Right lung (tissue), 5 donors: ENCODE results near the gene UBE2D4. TPM values are rescaled to one million over a fixed set of nuclear protein-coding genes. Genes with fewer than 3 reads are reported as not detected.
A peak's percentile ranks its signal among the peaks of the same experiment; 100 is the strongest.
"Not testable (repeated sequence)": the region's sequence is repeated elsewhere in the genome, so short reads cannot be mapped to it uniquely, and the experiment has no call there.

Experiments used
- DNase-seq, 2 donors: peaks; one replicate each; pipeline ENCODE4 v3.0.0-alpha.2; 2013
- polyA plus RNA-seq, 5 donors: library from polyadenylated mRNA; unstranded; fragments of 120-200 nt; gene quantifications; one replicate each; pipeline versions ENCODE4 v1.2.1 to v1.2.3, GENCODE V29; 2013; ENCODE audit warnings: inconsistent platforms in 1 of 5, low replicate concordance in 1 of 5; ENCODE audit not compliant: insufficient read length in 5 of 5, insufficient read depth in 1 of 5

Gene UBE2D4
- polyA plus RNA-seq, 5 donors = 13.0 to 21.0 (median 15.0) TPM

DNA sequence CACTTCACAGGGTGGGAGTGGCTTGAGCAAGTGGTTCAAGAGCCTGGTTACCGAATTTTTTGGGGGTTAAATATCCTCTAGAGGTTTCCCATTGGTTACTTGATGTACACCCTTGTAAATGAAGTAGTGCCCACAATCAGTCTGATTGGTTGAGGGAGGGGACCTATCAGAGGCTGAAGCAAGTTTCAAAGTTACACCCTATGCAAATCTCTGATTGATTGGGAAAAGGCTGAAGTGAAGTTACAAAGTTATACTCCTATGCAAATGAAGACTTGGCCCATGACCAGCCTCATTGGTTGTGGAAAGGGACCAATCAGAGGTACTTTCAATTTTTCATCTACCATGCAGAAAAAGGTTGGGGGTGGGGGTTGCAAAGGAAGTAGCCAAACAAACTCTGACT lies 34.7 kb downstream of the UBE2D4 start:
- no peak for DNase-seq

GRCh38 chr7:43966392-43966791 lies 40.2 kb downstream of the UBE2D4 start:
- not testable (repeated sequence) for DNase-seq

DNA sequence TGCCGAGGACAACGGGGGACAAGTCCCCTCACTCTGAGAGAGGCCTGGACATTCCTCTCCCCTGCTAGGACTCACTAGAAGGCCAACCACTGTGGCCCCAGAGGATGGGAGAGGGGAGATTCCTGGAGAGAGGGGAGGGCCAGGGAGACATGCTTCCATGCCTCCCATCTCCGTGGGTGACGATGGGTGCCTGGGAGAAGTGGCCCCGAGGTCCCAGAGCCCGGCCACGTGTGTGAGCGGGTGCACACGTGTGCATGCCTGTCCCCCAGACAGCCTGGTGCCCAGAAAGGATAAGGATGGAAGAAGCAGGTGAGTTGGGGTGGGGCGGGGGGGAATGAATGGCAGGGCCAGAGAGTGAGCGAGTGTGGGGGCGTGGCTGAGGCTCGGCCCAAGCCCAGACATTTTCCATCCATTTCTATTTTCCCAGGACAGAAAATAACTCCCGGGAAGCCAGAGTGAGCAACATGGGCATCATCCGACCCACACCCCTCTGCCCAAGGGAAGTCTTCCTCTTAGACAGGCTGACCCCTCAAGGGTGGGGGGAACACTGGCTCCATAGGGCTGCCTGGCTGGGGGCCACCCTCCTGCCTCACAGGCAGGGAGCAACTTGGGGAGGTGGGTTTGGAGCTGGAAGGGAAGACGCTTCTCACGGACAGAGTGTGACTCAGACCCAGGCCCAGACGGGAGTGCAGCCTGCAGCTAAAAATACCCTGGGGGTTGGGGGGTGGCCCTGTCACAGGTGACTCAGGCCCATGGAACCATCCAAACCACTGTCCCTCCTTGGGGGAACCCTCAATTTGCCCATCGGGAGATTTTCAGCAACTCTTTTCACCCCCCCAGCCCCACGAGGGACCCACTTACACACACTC lies 42.2 kb downstream of the UBE2D4 start:
- DNase-seq = not testable (repeated sequence)

DNA sequence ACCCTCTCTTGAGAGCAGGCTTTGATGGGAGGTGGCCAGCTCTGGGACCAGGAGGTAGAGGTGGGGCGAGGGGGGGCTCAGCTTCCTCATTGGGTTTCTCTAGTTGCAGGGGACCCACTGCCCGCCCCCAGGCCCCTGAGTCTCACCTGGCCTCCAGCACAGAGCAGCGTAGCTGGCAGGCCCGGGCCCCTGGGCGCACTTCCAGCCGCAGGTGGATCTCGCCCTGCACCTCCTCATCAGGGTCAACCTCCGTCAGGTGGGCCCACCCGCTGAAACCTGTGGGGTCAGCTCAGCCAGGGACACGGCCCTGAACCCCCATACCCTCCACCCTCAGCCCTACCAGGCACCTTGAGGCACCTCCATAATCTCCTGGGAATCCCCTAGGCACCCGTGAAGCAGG lies 43.4 kb downstream of the UBE2D4 start:
- DNase-seq = not testable (repeated sequence)

DNA sequence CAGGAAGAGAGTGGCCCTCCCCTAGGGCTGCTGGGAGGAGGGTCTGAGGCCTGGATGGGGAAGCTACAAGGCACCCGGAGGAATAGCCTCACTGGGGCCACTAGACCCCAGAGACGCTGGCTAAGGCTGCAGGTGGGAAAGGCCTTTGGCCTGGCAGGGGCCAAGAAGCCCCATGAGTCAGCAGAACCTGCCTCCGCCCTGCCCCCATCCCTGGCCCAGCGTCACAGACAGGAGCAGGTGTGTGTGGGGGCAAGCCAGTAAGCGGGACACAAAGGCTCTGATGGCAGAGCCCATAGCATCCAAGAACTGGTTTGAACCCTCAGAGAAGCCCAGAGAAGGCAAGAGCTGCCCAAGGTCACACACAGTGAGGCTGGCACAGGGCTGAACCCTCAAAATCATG lies 44.5 kb downstream of the UBE2D4 start:
- DNase-seq = not testable (repeated sequence)

DNA sequence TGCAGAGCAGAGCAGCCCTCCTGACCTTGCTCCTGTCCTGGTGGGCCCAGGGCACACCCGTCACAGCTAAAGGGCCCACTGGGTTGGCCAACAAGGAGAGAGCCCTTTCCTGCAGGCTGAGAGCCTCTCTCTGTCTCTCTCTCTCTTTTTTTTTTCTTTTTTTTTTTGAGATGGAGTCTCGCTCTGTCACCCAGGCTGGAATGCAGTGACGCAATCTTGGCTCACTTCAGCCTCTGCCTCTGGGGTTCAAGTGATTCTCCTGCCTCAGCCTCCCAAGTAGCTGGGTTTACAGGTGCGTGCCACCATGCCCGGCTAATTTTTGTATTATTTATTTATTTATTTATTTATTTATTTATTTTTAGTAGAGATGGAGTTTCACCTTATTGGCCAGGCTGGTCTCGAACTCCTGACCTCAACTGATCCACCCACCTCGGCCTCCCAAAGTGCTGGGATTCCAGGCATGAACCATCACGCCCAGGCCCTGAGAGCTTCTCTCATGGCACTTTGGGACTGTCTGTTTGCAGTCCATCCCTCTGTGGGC lies 47.9 kb downstream of the UBE2D4 start:
- not testable (repeated sequence) for DNase-seq

DNA sequence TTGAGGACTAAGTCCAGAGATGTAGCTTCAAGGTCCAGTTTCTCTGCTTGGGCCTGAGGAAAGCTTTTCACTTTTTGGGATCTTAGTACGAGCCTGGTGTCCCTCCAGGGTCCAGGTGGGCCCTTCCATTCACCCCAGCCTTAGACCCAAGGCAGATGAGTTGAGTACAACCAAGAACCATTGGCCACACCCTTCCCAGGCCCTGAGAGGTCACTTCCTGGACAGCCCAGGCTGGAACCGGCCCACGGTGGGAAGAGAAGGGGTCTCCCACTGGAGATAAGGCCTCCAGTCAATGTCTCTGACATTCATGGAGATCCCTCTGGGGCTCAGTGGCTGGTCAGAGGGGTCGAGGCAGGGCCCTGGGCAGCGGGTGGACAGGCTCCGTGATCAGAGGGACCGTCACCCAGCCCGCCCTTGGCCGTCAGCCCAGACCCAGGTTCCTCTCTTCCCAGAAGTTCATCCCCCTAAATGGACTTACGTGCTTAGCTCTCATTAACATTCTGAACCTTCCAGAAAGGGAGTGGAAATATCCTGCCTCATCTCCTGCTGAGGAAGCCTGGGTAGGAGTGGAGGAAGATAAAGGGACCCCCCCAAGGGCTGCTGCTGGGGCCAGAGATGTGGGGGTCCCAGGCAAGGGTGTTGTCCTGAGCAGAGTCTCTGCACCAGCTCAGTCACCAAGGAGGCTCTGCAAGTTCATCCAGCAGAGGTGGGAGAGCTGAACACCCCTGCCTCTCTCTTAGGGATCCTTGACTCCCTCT lies 48.7 kb downstream of the UBE2D4 start:
- DNase-seq = not testable (repeated sequence)

DNA sequence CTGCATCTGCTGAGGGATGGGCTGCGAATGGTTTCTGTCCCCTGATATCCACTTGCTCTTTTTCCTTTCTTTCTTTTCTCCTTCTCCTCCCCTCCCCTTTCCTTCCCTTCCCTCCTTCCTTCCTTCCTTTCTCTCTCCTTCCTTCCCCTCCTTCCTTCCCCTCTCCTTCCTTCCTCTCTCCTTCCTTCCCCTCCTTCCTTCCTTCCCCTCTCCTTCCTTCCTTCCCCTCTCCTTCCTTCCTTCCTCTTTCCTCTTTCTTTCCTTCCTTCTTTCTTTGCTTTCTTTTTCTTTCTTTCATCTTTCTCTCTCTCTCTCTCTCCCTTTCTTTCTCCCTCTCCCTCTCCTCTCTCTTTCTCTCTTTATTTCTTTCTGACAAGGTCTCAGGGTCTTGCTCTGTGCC lies 51.3 kb downstream of the UBE2D4 start:
- no peak for DNase-seq

GRCh38 chr7:43978102-43978501 lies 51.9 kb downstream of the UBE2D4 start:
- DNase-seq = not testable (repeated sequence)

DNA sequence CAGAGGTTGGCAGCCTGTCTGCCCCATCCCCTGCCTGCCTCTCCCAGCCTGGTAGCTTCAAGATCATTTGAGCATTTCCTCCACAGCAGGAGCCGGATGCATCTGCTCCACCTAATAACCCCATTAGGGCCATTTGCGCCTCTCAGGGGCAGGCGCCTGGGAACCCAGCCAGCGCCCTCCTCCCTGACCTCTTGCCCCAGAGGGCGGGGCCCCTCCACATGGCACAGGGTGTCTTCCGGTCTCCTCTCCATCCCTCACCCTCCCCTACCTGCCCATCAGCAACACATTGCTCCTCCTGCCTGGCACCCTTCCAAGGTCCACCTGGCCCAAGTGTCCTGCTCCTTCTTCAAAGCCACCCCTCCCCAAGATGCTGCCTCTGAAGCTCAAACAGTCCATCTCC lies 56.6 kb downstream of the UBE2D4 start:
- DNase-seq = not testable (repeated sequence)

DNA sequence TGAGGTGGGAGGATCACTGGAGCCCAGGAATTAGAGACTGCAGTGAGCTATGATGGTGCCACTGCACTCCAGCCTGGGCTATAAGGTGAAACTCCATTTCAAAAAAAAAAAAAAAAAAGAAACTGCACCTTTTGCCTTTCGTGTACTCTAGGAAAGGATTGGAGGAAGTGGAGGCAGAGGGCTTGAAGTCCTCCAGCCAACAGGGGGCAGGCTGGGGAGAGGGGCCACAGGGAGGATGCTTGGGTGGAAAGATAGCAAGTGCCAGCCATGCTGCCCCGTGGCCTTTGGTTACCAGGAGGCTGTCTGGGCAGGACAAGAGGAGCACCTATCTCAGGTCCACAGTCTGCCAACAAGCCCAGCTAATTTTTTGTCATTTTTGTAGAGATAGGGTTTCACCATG lies 57.5 kb downstream of the UBE2D4 start:
- not testable (repeated sequence) for DNase-seq

- DNase-seq = peak in 1 of 2 donors; percentile 9
These were observed 59.9 kb downstream of the UBE2D4 start for GRCh38 chr7:43985904-43986864.

GRCh38 chr7:43987476-43987875 lies 61.2 kb downstream of the UBE2D4 start:
- DNase-seq = not testable (repeated sequence)

DNA sequence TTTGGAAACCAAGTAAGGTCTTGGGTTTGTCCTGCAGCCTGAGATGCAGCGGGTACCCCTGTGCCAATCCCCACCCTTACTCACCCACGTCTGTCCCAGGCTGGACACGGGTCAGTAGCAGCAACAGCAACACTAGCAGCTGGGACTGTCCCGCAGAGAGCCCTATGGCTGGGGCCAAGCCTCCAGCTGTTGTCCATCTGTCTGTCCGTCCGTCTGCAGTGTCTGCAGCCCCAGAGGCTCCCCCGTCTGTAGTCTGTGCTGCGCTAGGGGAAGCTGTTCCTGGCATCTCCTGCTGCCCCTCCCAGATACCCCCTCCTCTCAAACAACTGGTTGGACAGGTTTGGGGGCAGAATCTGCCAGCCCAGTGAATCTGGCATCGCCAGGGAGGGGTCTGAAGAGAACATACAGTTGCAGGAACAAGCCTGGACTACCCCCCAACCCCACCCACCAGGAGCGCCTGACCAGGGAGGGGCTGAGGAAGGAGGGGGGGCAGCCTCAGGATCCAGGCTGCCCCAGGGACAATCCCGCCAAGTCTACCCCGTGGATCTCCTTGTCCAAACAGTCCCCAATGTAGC lies 63.9 kb downstream of the UBE2D4 start:
- DNase-seq = peak; percentile 11 to 15

DNA sequence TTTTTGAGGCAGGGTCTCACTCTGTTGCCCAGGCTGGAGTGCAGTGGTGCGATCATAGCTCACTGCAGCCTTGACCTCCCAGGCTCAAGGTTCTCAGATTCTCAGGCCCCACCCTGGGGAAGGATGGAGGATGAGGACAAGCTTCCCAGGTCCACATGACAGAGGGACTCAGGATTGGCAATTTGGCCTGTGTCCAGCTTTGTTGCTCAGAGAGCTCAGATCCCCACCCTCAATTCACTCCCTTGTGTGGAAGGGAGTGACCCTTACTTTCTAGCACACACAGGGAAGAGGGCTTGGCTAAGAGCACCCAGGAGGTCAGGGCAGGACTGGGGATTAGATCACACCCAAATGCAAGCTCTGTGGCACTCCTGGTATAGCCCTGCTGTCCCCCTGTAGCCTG lies 64.6 kb downstream of the UBE2D4 start:
- not testable (repeated sequence) for DNase-seq

DNA sequence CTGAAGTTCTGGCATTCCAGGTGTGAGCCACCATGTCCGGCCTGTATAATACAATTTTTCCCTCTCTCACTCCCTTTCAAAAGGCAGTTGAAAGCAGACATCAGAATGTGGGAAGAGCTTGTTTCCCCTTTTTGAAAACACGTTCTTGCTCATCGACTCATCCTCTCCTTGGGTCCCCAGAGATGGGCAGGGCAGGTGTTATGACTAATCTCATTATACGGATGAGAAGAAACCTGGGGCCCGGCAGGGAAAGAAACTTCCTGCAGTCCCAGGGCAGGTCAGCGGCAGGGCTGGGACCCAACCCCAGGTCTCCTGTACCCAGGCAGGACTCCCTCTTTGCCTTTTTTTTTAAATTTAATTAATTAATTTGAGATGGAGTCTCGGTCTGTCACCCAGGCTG lies 66.7 kb downstream of the UBE2D4 start:
- not testable (repeated sequence) for DNase-seq

DNA sequence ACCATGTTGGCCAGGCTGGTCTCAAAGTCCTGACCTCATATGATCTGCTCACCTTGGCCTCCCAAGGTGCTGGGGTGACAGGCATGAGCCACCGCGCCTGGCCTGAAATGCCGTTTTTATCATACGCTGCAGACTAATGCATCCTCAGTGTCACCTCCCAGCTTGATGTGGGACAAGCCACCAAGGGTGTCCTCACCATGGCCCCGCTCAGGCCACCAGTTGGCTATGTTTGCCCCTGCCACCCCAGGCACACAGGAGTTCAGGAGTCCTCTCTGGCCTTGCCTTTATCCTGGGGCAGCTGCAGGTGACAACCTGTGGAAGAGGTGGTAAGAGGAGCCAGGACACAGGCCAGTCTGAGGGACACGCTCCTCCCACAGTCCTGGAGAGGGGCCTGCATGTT lies 68.4 kb downstream of the UBE2D4 start:
- not testable (repeated sequence) for DNase-seq

DNA sequence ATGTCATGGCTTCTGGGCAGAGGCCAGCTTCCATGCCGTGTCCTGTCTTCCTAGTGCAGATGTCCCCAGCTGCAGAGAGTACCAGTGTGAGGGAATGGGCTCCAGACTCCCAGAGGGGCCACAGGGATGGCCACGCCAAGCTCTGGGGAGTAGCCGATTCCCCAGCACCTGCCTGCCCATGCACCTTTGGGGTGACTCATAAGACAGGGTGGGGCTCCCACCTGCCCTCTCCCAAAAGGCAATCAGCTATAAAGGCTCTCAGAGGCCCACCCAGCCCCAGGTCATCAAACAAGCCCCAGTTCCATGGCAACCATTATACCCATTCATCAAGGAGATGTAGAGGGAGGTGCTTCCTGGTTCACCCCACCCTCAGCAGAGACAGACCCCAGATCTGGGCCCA lies 71.3 kb downstream of the UBE2D4 start, which contains the start of gene SPDYE1:
SPDYE1 (plus strand) TSS at position 366 of the 400 bp plus-strand sequence. CDS start 2,053 bp downstream, outside the sequence.
- not testable (repeated sequence) for DNase-seq
